Bronchial epithelial cell (primary cell): Measurements from ENCODE around the gene MT1H. TPM values are rescaled to one million over a fixed set of nuclear protein-coding genes. Genes with fewer than 3 reads are reported as not detected.

Experiments
- DNase-seq: peaks from one replicate; pipeline ENCODE4 v3.0.0-alpha.2; 2010; ENCODE audit warnings: low read depth
- FAIRE-seq: peaks from 2 replicates; lab custom pipeline; 2011; peaks lifted over from hg19 to GRCh38; lab: Jason Lieb, UNC
- H3K27me3 ChIP-seq: 2 replicates; pipeline ENCODE4 v1.5.1; 2011; ENCODE audit warnings: low read length; ENCODE audit not compliant: control insufficient read depth, insufficient read depth
- H3K36me3 ChIP-seq: 2 replicates; pipeline ENCODE4 v1.5.1; 2011; ENCODE audit warnings: low read length; ENCODE audit not compliant: control insufficient read depth, insufficient read depth
- H3K4me3 ChIP-seq: 2 replicates; pipeline ENCODE4 v1.5.1; 2011; ENCODE audit warnings: mild to moderate bottlenecking, low read depth, low read length, control low read depth
- CTCF ChIP-seq: IDR thresholded peaks from 2 replicates; pipeline ENCODE4 v1.5.1; 2011; ENCODE audit warnings: mild to moderate bottlenecking, moderate library complexity, low read length, control low read depth, inconsistent platforms; ENCODE audit not compliant: insufficient read depth, severe bottlenecking
- total RNA-seq: library from RNA; depleted of rRNA; stranded (reverse); fragments of >200 nt; gene quantifications from 2 replicates; pipeline ENCODE4 v1.2.1, GENCODE V29; 2014

MT1H gene
- total RNA-seq, 1 donor from 2014 or later: not detected

- no peak overlapping the region for H3K4me3 ChIP-seq
- H3K36me3 ChIP-seq: no peaks in the 10 kb centered on the region
- no peak for TF ChIP-seq CTCF
- DNase-seq: no peak
- FAIRE-seq: no peak
- H3K27me3 ChIP-seq: no peaks in the 10 kb centered on the region
These were observed 33.2 kb downstream of the MT1H start for GRCh38 chr16:56702836-56703235.

- no peak overlapping the region for H3K4me3 ChIP-seq
- FAIRE-seq (no peak), DNase-seq (no peak)
- H3K27me3 ChIP-seq: no peaks in the 10 kb centered on the region
- H3K36me3 ChIP-seq: no peaks in the 10 kb centered on the region
- no peak for TF ChIP-seq CTCF
These were observed 39.2 kb downstream of the MT1H start for GRCh38 chr16:56708525-56709442.

GRCh38 chr16:56709443-56710040, 39.9 kb downstream of the MT1H start:
- Histone ChIP-seq H3K4me3 (no peak overlapping the region), H3K27me3 (no peaks in the 10 kb centered on the region), H3K36me3 (no peaks in the 10 kb centered on the region)
- FAIRE-seq (no peak), DNase-seq (no peak)
- TF ChIP-seq CTCF: no peak

GRCh38 chr16:56710181-56710737, 40.6 kb downstream of the MT1H start:
- Histone ChIP-seq H3K36me3 (no peaks in the 10 kb centered on the region), H3K4me3 (no peak overlapping the region), H3K27me3 (no peaks in the 10 kb centered on the region)
- DNase-seq (no peak), FAIRE-seq (no peak)
- TF ChIP-seq CTCF: no peak

GRCh38 chr16:56711862-56712261, 42.2 kb downstream of the MT1H start:
- FAIRE-seq: no peak
- Histone ChIP-seq H3K27me3 (no peaks in the 10 kb centered on the region), H3K4me3 (no peak overlapping the region), H3K36me3 (no peaks in the 10 kb centered on the region)
- no peak for DNase-seq
- no peak for TF ChIP-seq CTCF
